Measurements from ENCODE around the gene STK38L.

STK38L gene

GRCh38 chr12:27338473-27338872 is 94.4 kb downstream of the STK38L start:
- peak; percentile 63 for FAIRE-seq
- DNase-seq (ENCODE audit: insufficient read length, low spot score), result no peak

DNA sequence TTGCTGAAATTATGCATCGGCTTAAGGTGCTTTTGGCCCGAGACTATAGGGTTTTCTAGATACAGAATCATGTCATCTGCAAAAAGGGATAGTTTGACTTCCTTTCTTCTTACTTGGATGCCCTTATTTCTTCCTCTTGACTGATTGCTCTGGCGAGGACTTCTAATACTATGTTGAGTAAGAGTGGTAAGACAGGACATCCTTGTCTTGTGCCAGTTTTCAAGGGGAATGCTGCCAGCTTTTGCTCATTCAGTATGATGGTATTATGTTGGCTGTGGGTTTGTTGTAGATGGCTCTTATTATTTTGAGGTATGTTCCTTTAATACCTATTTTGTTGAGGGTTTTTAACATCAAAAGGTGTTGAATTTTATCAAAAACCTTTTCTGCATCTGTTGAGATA is 96.9 kb downstream of the STK38L start:
- FAIRE-seq (no peak), DNase-seq (ENCODE audit: insufficient read length, low spot score) (no peak)

DNA sequence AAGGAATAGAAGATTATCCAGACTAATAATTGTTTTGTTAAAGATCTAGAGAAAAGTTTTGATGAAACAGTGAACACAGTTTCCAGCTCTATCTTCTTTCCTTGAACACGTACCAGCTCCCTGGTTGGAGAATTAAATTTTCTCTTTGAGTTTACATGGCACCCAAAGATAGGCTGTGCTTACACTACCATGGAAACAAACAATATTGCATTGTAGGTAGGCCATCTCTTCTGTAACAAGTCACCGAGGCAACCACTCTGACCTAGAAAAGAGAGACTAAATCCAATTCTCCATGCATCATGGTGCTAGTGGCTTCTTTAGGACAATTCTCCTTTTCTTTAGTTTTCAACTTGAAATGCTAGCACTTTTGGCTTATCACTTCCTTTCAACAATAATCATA is 98.5 kb downstream of the STK38L start:
- FAIRE-seq (no peak), DNase-seq (ENCODE audit: insufficient read length, low spot score) (no peak)

- DNase-seq (ENCODE audit: insufficient read length, low spot score), result no peak
- FAIRE-seq, result no peak
Observed at GRCh38 chr12:27343255-27344000, 99.3 kb downstream of the STK38L start.

- no peak for FAIRE-seq
- DNase-seq (ENCODE audit: insufficient read length, low spot score), result no peak
Observed at GRCh38 chr12:27344246-27344645, 100.2 kb downstream of the STK38L start.

DNA sequence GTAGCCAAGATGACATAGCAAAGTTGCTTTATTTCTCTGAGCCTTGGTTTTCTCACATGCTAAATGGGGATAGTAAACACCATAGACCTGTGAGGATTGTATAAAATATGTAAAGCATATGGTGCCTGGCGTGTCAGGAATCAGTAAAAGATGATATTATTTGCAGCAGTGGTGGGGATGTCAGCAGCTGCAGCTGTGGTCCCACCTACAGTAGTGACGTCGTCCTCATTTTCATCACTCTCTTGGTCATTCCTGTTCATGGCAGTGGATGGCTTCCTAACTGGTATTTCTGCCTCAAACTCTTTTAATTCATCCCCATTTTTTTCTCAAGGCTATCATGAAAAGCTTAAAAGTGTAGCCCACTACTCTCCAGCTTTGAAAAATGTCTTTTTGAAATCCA is 100.7 kb downstream of the STK38L start:
- FAIRE-seq, result peak; percentile 73
- DNase-seq (ENCODE audit: insufficient read length, low spot score), result no peak

- FAIRE-seq (no peak), DNase-seq (ENCODE audit: insufficient read length, low spot score) (no peak)
Observed at GRCh38 chr12:27345376-27345775, 101.3 kb downstream of the STK38L start.

DNA sequence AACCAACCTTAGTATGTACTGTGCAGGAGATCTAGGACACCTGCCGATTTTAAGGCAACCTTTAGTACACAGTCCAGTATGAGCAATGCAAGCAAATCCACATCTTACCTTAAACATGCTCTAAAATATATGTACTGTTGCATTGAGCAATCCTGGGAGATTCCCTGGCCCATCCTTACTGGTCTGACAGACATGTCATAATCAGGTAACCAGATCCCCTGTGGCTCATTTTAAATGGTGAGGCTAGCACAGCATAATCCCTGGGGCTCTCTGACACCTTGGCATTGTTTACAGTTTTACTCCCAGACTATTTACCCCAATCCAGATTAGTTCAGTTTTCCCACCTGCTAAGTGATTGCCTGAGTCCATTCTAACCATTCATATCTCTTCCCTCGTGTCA is 103.7 kb downstream of the STK38L start:
- FAIRE-seq, result no peak
- no peak for DNase-seq (ENCODE audit: insufficient read length, low spot score)

DNA sequence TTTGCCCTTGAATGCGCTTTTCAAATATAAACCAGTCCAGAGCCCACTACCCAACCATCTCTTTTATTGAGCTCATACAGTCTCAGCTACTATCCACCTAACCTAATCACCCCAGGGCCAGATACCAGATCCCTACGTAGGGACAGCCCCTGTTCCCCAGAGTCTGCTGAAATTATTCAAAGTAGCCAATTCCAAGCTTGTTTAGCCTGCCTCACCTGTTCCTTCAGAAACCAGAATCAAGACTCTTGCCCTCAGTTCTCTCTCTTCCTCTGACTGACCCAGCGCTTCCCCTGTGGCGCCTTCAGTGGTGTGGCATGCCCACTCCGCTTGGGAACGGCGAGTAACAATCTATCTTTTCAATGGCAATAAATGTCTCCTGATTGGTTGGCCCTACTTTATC is 107.4 kb downstream of the STK38L start:
- DNase-seq (ENCODE audit: insufficient read length, low spot score) (no peak), FAIRE-seq (no peak)

DNA sequence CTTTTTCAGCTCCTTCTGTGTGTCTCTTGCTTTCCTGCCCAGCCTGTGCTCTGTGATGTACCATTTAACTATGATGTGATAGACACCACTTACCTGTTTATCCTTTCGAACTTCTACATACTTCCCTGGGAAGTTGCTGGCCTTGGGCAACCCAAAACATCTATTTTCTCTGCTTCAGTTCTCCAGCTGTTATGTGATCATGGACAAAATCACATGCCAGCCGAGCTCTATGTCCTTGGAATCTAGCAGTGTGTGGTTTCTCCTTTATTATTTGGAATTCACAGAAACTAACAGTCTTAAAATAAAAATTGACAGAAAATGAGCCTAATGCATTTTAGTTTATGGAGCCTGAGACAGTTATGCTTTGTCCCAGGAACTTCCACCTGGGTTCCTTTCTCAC is 111.4 kb downstream of the STK38L start:
- FAIRE-seq, result peak; percentile 42
- no peak for DNase-seq (ENCODE audit: insufficient read length, low spot score)

DNA sequence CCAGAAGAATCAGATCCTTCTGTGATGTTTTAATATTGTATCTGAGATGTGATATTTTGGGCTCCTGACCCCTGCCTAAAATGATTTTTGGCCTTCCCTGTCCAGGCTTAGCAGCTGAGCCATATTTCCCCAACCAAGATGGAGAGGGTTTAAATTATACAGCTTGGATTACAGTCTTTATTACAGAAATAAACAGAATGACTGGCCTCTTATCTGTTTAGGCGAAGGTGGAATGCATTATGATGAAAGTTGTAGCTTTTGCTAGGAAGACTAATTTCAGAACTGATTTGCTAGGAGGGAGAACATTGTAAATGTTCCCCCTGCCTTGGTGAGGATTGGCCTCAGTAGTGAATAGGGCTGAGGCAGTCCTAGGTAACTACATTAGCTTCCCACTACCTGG is 111.9 kb downstream of the STK38L start:
- DNase-seq (ENCODE audit: insufficient read length, low spot score) (no peak), FAIRE-seq (no peak)

- no peak for DNase-seq (ENCODE audit: insufficient read length, low spot score)
- FAIRE-seq, result no peak
Observed at GRCh38 chr12:27359578-27360340, 115.7 kb downstream of the STK38L start.

DNA sequence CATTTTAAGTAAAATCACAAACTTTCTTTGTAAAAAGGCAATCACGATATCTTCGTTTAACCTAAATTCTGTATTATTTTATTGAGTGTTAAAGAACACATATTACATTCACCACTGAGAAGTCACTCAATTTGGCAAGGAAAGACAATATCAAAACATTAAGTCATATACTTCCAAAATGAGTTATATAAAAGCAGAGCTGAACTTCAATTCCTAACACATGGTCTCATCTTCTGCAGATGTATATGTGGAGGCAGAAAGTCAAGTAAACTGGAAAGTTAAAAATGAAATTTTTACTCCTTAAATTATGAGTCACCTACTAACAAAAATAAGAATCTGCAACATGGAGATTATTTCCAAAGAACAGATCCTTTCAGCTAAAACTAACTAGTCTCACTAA is 117.3 kb downstream of the STK38L start:
- FAIRE-seq, result no peak
- no peak for DNase-seq (ENCODE audit: insufficient read length, low spot score)

- FAIRE-seq (no peak), DNase-seq (ENCODE audit: insufficient read length, low spot score) (no peak)
Observed at GRCh38 chr12:27366621-27367020, 122.5 kb downstream of the STK38L start.

DNA sequence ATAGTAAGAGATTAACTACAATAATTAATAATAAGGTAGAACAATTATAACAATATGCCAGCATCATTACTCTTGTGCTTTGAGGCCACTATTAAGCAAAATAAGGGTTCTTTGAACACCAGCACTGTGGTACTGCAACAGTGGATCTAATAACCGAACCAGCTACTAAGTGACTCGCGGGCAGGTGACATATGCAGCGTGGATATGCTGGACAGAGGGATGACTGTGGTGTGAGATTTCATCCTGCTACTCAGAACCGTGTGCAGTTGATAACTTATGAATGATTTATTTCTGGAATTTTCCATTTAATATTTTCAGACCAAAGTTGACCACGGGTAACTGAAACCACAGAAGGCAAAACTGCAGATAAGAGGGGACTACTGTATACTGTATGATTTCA is 123.0 kb downstream of the STK38L start:
- FAIRE-seq (no peak), DNase-seq (ENCODE audit: insufficient read length, low spot score) (no peak)
